ENCODE results near the gene TSEN34.

The TSEN34 gene

GRCh38 chr19:54179921-54180461 lies 11.1 kb upstream of the TSEN34 start (continued):
- TF ChIP-seq ZNF366 (tag by site-specific recombination; conservative IDR thresholded peaks at IDR 0.05) (no peak), ZNF184 (tag by site-specific recombination; IDR thresholded peaks at IDR 0.05) (no peak), ZFP37 (tag by site-specific recombination; IDR thresholded peaks at IDR 0.05) (no peak), CTCF (tag by site-specific recombination; IDR thresholded peaks at IDR 0.05) (peak; percentile 95), ZNF518A (tag by site-specific recombination; conservative IDR thresholded peaks at IDR 0.05; ENCODE audit: low read depth) (no peak), ZNF311 (tag by site-specific recombination; IDR thresholded peaks at IDR 0.05; ENCODE audit: borderline replicate concordance) (no peak), KLF16 (tag by site-specific recombination; IDR thresholded peaks at IDR 0.05) (0 out of 2 replicates have a peak, but pooled peaks have one; percentile 39), ZNF654 (tag by site-specific recombination; IDR thresholded peaks at IDR 0.05; ENCODE audit: low read depth) (peak; percentile 26), PRDM4 (tag by site-specific recombination; IDR thresholded peaks at IDR 0.05) (no peak), ZBTB20 (tag by site-specific recombination; IDR thresholded peaks at IDR 0.05) (no peak), ZXDB (tag by site-specific recombination; IDR thresholded peaks at IDR 0.05) (0 out of 2 replicates have a peak, but pooled peaks have one; percentile 30), ZNF223 (tag by site-specific recombination; IDR thresholded peaks at IDR 0.05) (no peak), KLF1 (tag by site-specific recombination; IDR thresholded peaks at IDR 0.05) (0 out of 2 replicates have a peak, but pooled peaks have one; percentile 32), ZNF677 (tag by site-specific recombination; IDR thresholded peaks at IDR 0.05) (no peak)

- Histone ChIP-seq H3K36me3 (ENCODE audit: control insufficient read depth in 2 of 2, insufficient read depth in 1 of 2, low read length in 2 of 2) (peaks cover 14 to 42% of the 10 kb centered on the region in 2 experiments; a peak in 2 of 3 replicates), H3K27ac (ENCODE audit: extremely low read depth, low read depth, low read length) (no peak overlapping the region)
- POLR2A ChIA-PET: interaction anchor here (10.2 kb wide), 1 partner anchor 9 kb away, joined by 90 read pairs; the partner anchor contains the start of genes MBOAT7 and TSEN34
- TF ChIP-seq BCL6B (tag by site-specific recombination; IDR thresholded peaks at IDR 0.05) (no peak), ATF2 (tag by site-specific recombination; IDR thresholded peaks at IDR 0.05; ENCODE audit: low read depth) (no peak), ZNF157 (tag by site-specific recombination; IDR thresholded peaks at IDR 0.05) (no peak), PRDM6 (tag by site-specific recombination; IDR thresholded peaks at IDR 0.05) (no peak), ZBTB48 (tag by site-specific recombination; IDR thresholded peaks at IDR 0.05) (no peak), ELK4 (IDR thresholded peaks at IDR 0.05; ENCODE audit: borderline replicate concordance, low read depth, low read length) (no peak), ZNF561 (tag by site-specific recombination; IDR thresholded peaks at IDR 0.05; ENCODE audit: borderline replicate concordance) (no peak)
Measured at GRCh38 chr19:54180691-54181091, 10.4 kb upstream of the TSEN34 start.

More at GRCh38 chr19:54180691-54181091, 10.4 kb upstream of the TSEN34 start:
- no peaks in the 10 kb centered on the region for H3K9me3 ChIP-seq (ENCODE audit: control insufficient read depth, insufficient read depth, low read depth, low read length)
- no peaks in the 10 kb centered on the region for H3K4me1 ChIP-seq (ENCODE audit: control insufficient read depth, insufficient read depth, low read length)
- no peak overlapping the region for H3K4me3 ChIP-seq (ENCODE audit: low read depth, low read length)
- CTCF ChIA-PET: interaction anchor here (2.0 to 2.3 kb wide), 2 partner anchors 9 to 10 kb away, joined by 13 to 15 read pairs; partner anchors contain the start of gene MBOAT7

Data from HEK293 (cell line).